ENCODE results near the gene ARHGAP23.
"Not testable (repeated sequence)": the region's sequence is repeated elsewhere in the genome, so short reads cannot be mapped to it uniquely, and the experiment has no call there.

- TF ChIP-seq ZFP3 (CRISPR knock-in tag; IDR thresholded peaks at IDR 0.05); ARNTL (CRISPR knock-in tag; IDR thresholded peaks at IDR 0.05; ENCODE audit: borderline replicate concordance, low read depth); PPARA (CRISPR knock-in tag; IDR thresholded peaks at IDR 0.05; ENCODE audit: borderline replicate concordance): not testable (repeated sequence)
- TF ChIP-seq, protein P1, sequence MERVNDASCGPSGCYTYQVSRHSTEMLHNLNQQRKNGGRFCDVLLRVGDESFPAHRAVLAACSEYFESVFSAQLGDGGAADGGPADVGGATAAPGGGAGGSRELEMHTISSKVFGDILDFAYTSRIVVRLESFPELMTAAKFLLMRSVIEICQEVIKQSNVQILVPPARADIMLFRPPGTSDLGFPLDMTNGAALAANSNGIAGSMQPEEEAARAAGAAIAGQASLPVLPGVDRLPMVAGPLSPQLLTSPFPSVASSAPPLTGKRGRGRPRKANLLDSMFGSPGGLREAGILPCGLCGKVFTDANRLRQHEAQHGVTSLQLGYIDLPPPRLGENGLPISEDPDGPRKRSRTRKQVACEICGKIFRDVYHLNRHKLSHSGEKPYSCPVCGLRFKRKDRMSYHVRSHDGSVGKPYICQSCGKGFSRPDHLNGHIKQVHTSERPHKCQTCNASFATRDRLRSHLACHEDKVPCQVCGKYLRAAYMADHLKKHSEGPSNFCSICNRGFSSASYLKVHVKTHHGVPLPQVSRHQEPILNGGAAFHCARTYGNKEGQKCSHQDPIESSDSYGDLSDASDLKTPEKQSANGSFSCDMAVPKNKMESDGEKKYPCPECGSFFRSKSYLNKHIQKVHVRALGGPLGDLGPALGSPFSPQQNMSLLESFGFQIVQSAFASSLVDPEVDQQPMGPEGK (CRISPR knock-in tag; IDR thresholded peaks at IDR 0.05; ENCODE audit: borderline replicate concordance), result not testable (repeated sequence)
- TF ChIP-seq, protein P2, sequence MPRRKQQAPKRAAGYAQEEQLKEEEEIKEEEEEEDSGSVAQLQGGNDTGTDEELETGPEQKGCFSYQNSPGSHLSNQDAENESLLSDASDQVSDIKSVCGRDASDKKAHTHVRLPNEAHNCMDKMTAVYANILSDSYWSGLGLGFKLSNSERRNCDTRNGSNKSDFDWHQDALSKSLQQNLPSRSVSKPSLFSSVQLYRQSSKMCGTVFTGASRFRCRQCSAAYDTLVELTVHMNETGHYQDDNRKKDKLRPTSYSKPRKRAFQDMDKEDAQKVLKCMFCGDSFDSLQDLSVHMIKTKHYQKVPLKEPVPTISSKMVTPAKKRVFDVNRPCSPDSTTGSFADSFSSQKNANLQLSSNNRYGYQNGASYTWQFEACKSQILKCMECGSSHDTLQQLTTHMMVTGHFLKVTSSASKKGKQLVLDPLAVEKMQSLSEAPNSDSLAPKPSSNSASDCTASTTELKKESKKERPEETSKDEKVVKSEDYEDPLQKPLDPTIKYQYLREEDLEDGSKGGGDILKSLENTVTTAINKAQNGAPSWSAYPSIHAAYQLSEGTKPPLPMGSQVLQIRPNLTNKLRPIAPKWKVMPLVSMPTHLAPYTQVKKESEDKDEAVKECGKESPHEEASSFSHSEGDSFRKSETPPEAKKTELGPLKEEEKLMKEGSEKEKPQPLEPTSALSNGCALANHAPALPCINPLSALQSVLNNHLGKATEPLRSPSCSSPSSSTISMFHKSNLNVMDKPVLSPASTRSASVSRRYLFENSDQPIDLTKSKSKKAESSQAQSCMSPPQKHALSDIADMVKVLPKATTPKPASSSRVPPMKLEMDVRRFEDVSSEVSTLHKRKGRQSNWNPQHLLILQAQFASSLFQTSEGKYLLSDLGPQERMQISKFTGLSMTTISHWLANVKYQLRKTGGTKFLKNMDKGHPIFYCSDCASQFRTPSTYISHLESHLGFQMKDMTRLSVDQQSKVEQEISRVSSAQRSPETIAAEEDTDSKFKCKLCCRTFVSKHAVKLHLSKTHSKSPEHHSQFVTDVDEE (CRISPR knock-in tag; IDR thresholded peaks at IDR 0.05), result not testable (repeated sequence)
Observed at GRCh38 chr17:38492067-38493040, 64.1 kb downstream of the ARHGAP23 start.

Measured in SK-N-SH treated with all-trans-retinoic acid at 6 μM for 48 hours (cell line).